NCI-H146 treated with DMSO at 0.1 percent for 48 hours (cell line): Measurements from ENCODE around the gene TM7SF2.

Experiments
- DNase-seq: peaks from one replicate; lab custom pipeline; 2025; ENCODE audit not compliant: unreplicated experiment; lab: John Stamatoyannopoulos, UW

Gene TM7SF2

GRCh38 chr11:65111744-65112545 is at the start of gene TM7SF2:
TSS of gene TM7SF2 (plus strand) at chr11:65111872. CDS start at chr11:65112016, 144 bp downstream.
- DNase-seq: peak; percentile 91

GRCh38 chr11:65063532-65063931 is 48.1 kb upstream of the TM7SF2 start:
- no peak for DNase-seq

DNA sequence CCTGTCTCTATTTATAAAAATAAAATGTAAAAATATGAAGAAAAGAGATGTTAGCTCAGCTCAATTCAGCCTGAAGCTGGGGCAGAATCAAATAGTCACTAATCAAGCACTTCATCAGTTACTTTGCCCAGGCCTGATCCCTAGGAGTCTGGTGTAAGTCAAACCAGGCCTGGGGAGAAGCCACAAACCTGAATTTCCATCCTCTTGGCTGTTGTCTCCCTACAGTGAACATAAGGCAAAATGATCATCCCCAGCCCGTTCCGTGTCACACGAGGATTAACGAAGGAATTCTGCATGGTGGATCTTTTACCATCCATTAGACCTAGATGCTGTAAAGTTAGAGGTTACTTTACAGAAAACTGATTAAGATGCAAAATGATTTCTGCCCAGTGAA is 46.8 kb upstream of the TM7SF2 start:
- DNase-seq: no peak

- no peak for DNase-seq
Measured at GRCh38 chr11:65065851-65066250, 45.8 kb upstream of the TM7SF2 start.

GRCh38 chr11:65066315-65066714 is 45.4 kb upstream of the TM7SF2 start:
- DNase-seq: no peak

GRCh38 chr11:65066805-65067291 is 44.8 kb upstream of the TM7SF2 start:
- DNase-seq: peak; percentile 88

DNA sequence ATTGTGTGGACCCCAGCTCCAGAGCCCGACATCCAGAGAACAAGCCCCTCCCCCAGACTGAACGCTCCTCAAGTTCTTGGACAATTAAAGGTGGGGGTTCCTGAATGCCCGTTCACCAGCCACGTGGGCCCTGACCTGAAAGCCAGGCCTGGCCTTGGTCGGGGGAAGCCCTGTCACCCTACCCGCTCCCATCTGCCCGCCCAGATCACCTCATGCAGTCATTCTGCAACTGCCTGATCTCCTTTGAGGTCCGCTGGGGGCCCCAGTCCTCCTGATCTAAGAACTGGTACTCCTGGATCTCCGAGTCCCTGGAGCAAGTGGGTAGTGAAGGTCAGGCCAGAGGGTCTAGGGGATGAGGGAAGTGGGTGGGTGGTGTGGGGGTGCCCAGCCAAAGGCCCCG is 44.2 kb upstream of the TM7SF2 start:
- no peak for DNase-seq

GRCh38 chr11:65069217-65069616 is 42.5 kb upstream of the TM7SF2 start:
- DNase-seq: no peak

DNA sequence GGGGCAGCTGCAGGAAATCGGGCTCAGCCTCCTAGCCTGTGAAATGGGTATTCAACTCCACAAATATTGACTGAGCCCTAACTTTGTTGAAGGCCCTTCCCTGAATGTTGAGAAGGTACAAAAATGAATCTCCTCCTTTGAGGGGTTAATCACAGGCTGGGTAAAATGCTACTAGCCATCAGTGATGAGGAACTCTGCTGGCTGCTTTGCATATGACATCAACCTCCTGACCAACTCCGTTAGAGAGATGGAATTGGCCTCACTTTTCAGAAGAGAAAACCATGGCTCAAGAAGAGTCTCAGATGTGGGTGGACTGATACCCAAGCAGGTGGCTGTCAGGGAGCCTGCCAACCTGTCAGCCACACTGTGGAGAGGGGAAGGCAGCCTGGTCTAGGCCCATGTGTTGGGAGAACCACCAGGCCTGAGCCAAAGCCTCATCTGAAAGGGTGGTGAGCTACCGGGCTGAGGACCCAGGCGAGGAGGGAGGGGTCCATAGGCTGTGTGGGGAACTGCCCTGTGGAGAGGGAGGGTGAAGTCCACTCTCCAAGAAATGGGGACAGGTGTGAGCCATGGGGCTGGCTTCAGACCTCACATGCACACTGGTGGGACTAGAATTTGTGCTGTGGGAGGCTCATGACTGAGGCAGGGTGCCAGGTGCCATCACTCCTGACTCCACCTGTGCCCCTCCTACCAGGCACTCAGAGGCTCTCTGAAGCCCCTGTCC is 39.6 kb upstream of the TM7SF2 start:
- DNase-seq: no peak

- no peak for DNase-seq
Measured at GRCh38 chr11:65072631-65072966, 39.1 kb upstream of the TM7SF2 start.

DNA sequence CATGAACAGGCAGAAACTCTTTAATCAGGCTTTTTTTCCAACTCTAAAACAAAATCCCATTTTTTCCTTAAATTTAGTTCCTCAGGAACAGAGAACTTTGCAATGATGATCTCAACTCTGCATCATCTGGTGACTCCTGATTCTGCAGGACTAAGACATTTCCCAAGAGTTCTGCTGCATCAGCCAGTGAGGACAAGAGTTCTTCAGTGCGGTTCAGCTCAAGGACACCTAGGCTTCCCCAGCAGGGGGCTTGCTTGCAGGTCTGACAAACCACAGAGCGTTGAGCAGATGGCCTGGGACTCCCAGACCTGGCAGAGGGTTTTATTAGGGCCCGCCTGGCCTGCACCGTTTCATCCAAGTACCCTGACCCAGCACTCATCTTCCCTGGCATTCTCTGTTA is 34.2 kb upstream of the TM7SF2 start:
- no peak for DNase-seq

GRCh38 chr11:65078151-65078550 is 33.5 kb upstream of the TM7SF2 start:
- DNase-seq: no peak

GRCh38 chr11:65078786-65079342 is 32.8 kb upstream of the TM7SF2 start:
- DNase-seq: no peak

DNA sequence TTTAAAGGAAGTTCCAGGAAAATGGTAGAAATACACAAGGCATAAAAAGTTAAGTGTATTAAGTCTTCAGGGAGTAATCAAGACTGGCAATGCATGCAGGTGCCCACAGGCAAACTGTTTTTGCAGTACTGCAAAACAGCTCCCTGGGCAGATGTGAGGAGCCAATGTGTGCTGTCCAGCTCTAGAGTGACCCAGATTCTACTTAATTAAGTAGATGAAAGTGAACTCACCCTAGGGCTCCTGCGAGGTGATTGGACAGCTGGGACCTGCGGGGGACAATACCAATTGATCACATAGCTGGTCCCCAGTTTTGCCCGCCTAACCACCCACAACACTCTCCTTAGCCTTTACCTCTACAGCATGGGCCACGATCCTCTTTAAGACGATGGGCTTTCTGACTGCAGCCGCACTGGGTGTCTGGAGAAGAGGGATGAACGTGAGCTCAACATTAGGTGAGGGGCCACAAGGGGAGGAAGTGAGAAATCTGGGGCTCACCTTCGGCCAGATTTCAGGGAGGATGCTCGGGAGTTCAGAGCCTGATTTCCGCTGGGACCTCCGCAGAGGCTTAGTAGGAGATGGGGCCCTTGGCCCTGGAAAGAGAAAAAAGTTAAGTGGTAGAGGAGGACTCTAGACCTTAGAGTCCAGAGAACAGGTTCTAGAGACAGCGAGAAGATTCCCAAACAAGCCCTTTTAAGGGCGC is 28.4 kb upstream of the TM7SF2 start:
- DNase-seq: no peak

DNA sequence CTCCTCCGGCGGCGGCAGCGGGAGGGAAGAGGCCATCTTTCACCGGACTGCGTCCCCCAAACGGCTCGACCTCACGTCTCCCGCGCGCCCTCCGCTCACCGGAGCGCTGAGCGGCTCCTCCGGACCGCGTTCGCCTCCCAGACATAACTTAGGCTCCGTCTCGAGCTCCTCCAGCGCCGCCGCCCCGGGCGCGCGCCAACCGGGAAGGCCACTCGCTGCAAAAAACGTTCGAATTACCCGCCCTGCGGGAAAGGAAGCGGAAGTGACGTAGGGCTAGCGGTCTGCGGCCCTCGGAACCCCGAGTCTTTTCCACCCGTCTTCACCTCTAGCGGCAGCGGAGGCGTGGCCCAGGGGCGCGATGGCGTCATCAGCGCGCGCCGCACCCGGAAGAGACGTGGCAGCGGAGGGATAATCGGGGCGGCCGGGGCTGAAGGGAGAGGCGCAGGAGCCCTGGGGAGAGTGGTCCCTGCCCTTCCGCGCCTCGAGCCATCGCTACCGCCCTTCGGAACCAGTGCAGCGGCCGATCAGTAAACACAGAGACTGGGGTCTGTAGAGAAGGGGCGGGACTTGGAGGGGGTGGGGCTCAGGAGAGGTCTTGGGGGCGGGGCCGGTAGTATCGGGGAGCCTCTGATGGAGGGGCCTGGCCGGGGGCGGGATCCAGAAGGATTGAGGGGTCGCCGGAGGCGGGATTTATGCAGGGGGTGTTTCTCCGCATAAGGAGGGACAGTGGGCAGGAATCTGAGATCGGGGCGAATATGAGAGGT is 27.7 kb upstream of the TM7SF2 start, which contains the start of the genes CDCA5 and ZFPL1:
TSS of gene CDCA5 (minus strand) at position 207 of the 764 bp plus-strand sequence. CDS start at position 145, 62 bp downstream.
TSS of gene ZFPL1 (plus strand) at position 389 of the 764 bp plus-strand sequence. CDS start 477 bp downstream, outside the sequence.
- DNase-seq: peak; percentile 87

GRCh38 chr11:65084598-65085375 is 26.9 kb upstream of the TM7SF2 start:
- no peak for DNase-seq

GRCh38 chr11:65085446-65085845 is 26.2 kb upstream of the TM7SF2 start:
- no peak for DNase-seq

DNA sequence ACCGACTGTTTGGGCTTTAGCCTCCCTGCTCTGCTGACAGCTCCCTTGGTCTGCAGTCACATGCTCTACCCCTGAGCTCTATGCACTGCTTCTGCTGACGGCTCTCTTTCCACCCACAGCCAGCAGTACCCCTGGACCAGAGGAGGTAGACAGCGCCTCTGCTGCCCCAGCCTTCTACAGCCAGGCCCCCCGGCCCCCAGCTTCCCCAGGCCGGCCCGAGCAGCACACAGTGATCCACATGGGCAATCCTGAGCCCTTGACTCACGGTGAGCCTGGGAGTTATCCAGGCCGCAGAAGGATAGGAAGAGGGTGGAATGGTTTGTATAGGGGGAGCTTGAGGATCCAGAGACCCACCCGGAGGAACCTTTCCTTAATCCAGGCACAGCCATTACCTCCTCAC is 24.9 kb upstream of the TM7SF2 start:
- no peak for DNase-seq

DNA sequence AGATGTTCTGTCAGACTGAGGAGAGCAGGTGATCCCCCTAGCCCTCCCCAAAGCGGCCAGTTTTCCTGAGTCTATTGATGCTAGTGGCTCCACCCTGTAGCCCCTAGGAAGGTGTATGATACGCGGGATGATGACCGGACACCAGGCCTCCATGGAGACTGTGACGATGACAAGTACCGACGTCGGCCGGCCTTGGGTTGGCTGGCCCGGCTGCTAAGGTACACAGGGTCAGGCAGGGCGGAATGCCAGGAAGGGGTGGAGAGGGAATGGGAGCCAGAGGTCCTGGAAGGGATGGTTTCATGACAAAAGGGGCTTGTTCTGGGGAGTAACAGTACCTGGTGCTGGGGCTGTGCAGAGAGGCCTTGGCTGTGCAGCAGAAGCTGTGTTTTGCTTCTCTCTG is 24.5 kb upstream of the TM7SF2 start:
- DNase-seq: no peak

GRCh38 chr11:65087827-65088226 is 23.8 kb upstream of the TM7SF2 start:
- DNase-seq: no peak
